Measurements from ENCODE around the gene INTS15.
"Not testable (repeated sequence)": the region's sequence is repeated elsewhere in the genome, so short reads cannot be mapped to it uniquely, and the experiment has no call there.

Gene INTS15

DNA sequence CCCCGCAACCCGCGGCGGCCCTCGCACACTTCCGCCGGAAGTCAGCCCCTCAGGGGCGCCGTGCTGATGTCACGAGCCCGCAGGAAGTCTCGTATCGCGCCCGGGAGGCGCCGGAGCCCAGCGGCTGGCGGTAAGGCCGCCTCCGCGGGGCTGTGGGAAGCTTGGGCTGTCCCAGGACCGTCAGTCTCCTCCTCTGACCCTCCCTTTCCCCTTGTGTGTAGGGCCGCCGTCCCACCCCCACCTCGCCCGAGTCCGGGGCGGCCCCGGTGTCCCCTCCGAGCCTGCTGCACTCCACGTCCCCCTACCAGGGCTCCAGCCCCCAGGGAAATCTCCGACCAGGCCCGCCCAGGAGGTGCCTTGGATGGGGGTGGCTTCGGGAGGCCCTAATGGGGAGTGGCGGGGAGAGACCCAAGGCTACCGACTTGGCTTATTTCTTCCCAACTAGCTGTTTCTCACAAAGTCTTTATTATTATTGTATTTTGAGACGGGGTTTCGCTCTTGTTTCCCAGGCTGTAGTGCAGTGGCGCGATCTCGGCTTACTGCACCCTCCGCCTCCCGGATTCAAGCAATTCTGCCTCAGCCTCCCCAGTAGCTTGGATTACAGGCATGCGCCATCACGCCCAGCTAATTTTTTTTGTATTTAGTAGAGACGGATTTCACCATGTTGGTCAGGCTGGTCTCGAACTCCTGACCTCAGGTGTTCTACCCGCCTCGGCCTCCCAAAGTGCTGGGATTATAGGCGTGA, 12.3 kb upstream of the INTS15 start, which contains the start of gene ZDHHC4:
Gene ZDHHC4, plus strand, starts transcription at position 86 of the 745 bp plus-strand sequence. CDS start 3,108 bp downstream, outside the sequence.
- DNase-seq = peak; percentile 88

- no peak for DNase-seq
Observed at GRCh38 chr7:6578114-6579084, 11.4 kb upstream of the INTS15 start.

DNA sequence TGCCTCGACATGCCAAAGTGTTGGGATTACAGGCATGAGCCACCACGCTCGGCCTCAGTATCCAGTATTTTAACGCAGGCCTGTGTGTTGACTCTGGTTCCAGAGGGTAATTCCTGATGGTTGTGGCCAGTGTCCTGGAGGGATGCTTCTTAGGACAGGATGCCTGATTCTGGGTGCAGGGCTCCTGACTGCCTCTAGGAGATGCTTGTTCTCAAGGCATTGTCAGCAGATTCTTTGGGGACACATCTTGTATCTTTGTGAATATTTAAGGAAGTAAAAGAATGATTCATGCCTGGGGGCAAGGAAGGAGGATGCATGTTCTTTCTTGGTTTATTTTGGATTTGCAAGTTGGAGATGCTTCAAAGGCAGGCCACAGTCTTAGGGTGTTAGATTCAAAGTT, 10.4 kb upstream of the INTS15 start:
- DNase-seq = no peak

DNA sequence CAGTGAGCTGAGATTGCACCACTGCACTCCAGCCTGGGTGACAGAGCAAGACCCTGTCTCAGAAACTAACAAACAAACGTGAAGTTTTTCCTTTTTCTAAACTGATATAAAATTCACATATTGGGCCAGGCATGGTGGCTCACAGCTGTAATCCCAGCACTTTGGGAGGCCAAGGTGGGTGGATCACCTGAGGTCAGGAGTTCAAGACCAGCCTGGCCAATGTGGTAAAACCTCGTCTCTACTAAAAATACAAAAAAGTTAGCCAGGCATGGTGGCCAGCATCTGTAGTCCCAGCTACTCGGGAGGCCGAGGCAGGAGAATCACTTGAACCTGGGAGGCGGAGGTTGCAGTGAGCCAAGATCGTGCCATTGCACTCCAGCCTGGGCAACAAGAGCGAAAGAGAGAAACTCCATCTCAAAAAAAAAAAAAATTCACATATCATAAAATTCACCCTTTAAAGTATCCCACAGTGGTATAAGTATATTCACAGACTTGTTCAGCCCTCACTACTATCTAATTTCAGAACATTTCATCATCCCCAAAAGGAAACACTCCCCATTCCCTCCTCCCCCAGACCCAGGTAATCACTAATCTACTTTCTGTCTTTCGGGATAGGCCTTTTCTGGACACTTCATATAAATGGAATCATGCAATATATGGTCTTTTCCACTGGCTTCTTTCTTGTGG, 3.9 kb upstream of the INTS15 start:
- not testable (repeated sequence) for DNase-seq

DNA sequence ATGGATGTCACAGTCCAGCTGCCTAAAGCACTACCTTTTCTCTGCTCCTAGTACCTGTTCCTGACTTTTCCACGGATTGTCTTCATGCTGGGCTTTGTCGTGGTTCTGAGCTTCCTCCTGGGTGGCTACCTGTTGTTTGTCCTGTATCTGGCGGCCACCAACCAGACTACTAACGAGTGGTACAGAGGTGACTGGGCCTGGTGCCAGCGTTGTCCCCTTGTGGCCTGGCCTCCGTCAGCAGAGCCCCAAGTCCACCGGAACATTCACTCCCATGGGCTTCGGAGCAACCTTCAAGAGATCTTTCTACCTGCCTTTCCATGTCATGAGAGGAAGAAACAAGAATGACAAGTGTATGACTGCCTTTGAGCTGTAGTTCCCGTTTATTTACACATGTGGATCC, 1.3 kb upstream of the INTS15 start:
- DNase-seq = no peak

GRCh38 chr7:6589151-6589828, 531 bp upstream of the INTS15 start:
- no peak for DNase-seq

DNA sequence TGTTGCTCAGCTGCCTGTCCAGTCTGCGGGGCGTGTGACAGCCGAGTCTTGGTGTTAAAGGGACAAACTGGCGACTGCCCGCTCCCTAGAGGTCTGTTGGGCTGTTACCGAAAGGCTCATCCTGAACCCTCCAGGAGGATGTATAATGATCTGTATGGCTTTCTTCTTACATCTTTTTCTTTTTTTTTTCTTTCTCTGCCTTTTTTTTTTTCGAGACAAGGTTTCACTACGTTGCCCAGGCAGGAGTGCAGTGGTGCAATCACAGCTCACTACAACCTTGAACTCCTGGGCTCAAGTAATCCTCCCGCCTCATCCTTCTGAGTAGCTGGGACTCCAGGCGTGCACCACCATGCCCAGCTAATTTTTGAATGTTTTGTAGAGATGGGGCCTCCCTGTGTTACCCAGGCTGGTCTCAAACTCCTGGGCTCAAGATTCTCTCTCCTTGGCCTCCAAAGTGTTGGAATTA, 857 bp downstream of the INTS15 start:
- DNase-seq = no peak

- DNase-seq = no peak
Observed at GRCh38 chr7:6600093-6600492, 10.3 kb downstream of the INTS15 start.

DNA sequence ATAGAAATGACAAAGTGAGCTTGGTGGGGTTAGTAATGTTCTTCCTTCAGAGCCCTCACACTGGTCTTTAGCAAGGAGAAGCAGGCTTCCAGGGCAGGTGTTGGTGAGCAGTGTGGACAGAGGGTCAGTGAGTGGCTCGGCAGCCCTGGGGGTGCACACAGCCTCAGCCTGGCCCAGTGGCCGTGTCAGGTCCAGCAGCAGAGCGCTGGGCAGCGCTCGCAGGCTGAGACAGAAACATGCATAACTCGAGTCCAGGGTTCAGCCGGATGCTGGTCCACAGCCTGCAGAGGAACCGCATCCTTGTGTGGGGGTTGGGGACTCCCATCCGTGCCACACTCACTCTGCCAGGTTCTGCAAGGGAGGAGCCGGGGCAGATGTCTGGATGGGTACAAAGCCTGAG, 14.6 kb downstream of the INTS15 start:
- DNase-seq = no peak

DNA sequence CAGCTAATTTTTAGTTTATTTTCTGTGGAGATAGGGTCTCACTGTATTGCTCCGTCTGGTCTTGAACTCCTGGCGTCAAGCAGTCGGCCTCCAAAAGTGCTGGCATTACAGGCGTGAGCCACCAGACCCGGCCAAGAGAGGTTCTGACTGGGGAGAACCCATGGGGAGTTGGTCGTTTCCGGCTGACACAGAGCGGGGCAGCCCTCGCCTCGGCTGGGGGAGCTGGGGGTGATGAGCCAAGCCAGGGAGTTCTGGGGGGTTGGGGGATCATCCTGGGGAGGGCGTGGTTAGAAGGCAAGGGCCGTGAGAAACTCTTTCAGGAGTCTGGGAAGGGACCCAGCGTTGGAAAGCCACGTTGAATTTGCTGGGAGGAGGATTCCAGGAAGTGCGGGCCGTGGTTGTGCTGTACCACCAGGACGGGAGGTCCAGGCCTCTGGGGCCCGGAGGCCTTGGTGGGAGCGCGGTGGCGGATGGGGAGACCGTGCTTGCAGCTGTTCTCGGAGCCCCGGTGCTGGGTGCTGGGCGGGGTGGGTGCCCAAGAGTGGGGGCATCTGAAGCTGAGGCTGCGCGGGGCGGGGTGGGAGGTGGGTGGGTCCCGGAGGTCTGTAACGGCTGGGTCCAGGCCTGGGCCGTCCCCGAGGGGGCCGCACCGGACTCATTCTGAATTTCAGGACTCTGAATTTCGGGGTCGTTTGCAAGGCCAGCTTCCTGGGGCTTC, 17.2 kb downstream of the INTS15 start:
- DNase-seq = no peak

DNA sequence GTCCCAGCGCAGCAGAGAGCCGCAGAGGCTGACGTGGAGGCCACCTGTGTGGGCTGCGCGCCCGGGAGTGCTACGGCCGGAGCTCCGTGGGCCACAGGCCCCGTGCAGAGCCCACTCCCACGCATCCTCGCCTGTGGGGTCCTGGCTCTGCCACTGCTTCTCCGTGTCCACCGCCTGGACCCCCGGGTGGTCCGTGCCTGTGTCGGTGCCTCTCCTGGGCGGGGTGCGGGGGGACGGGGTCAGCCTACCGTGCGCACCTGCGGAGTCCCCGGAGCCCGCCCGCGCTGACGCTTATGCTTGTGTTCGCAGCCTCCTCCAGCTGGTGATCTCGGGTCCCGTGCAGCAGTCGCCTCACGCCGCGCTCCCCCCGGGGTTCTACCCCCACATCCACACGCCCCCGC, 17.8 kb downstream of the INTS15 start:
- no peak for DNase-seq

GRCh38 chr7:6608081-6608480, 18.3 kb downstream of the INTS15 start:
- DNase-seq = no peak

- DNase-seq = no peak
Observed at GRCh38 chr7:6608794-6609193, 19.0 kb downstream of the INTS15 start.

DNA sequence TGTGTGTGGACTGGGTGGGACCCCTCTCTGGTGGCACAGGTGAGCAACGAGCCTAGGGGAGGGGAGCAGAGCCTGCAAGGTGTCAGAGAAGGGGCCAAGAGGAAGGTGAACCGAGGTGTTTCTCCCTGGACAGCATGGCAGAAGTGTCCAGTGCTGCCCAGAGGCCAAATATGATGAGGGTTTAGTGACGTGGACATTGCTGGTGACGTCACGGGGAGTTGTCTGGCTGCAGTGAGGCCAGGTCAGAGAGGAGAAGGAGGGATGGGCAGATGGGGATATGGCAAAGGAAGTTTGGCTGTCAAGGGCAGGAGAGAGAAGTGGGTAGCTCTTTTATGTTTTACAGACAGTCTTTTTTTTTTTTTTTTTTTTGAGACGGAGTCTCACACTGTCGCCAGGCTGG, 23.0 kb downstream of the INTS15 start:
- DNase-seq = no peak

- DNase-seq = no peak
Observed at GRCh38 chr7:6613706-6614105, 23.9 kb downstream of the INTS15 start.

- DNase-seq = peak; percentile 20
Observed at GRCh38 chr7:6614953-6615722, 25.3 kb downstream of the INTS15 start, which contains the start of gene ZNF853. Gene ZNF853 (plus strand): TSS chr7:6615610. CDS start chr7:6616175, 565 bp downstream.

GRCh38 chr7:6615723-6616555, 26.1 kb downstream of the INTS15 start:
- DNase-seq = no peak

DNA sequence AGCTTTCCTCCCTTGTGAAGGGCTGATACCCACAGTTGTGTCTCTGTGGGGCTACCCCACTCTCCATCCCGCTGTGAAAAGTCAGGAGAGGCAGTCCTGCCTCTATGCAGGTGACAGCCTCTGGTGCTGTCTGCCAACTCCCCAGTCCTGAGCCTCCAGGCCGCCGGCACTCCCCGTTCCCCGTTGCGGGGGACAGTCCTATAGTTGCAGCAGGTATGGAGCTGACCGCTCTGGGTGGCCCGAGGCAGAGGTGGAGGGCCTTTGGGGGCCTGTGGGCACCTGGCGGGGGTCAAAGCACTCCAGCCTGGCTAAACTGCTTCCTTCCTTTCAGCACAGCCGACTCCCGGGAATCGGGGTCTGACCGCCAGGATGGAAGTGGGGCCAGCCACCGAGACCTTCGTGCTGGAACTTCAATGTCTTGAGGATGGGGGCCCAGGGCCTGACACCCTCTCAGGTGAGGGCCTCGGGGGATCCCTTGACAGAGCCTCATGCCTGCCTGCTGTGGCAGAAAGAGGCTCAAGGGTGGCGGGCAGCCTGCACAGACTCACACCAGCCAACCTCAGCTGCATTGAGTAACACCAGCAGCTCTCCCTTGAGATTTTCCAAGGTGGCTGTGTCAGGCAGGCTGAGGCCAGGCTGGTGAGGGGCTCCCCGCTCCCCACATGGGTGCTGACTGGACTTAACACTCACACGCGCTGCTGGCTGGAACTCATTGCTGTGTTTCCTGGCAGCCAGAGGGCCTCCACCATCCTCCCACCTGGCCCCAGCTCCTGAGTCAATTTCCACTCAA, 27.2 kb downstream of the INTS15 start:
- DNase-seq = no peak

DNA sequence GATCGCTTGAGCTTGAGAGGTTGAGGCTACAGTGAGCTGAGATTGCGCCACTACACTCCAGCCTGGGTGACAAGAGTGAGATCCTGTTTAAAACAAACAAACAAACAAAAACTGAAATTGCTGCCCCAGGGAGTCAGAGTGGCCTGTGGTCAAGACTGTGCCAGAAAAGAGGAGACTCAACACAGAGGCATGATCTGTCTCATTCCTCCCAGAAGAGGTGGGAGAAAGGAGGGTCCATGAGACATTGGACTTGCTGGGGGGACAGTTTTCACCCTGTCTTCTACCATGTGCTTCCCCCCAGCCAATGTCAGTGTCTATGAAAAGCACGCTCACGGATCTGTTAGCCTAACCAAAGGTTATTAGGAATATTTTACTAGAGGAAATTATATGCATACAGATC, 28.8 kb downstream of the INTS15 start:
- no peak for DNase-seq

All from CD4-positive, alpha-beta T cell treated with Interleukin-10 for 1 hour (primary cell).